PC-3 (cell line): Measurements from ENCODE around the gene TTC7B. TPM values are rescaled to one million over a fixed set of nuclear protein-coding genes. Genes with fewer than 3 reads are reported as not detected.

Experiments
- ATAC-seq: fragments of 200-7000 bp; cut with Tn5 transposase; 2 replicates; pipeline ENCODE4 v1.9.1; 2020; ENCODE audit warnings: mild to moderate bottlenecking, moderate library complexity
- BruUV-seq: library from RNA; stranded (reverse); fragments of 400-500 nt; replicated peaks from 2 replicates; lab custom pipeline; 2021; lab: Mats Ljungman, UMichigan
- CTCF ChIA-PET: fragments of 300-600 bp; sonication (Branson Sonifier 250); formaldehyde crosslinking; loops from one replicate; lab custom pipeline; 2022; ENCODE audit warnings: antibody characterized with exemption; lab: Charles Lee
- POLR2A ChIA-PET: fragments of 300-600 bp; sonication (Branson Sonifier 250); formaldehyde crosslinking; loops from one replicate; lab custom pipeline; 2022; ENCODE audit warnings: antibody characterized with exemption; ENCODE audit not compliant: unreplicated experiment; lab: Charles Lee
- DNase-seq: peaks from one replicate; pipeline ENCODE4 v3.0.0-alpha.2; 2015
- H2AFZ ChIP-seq: fragments of 300-600 bp; sonication (generic); 2 replicates; pipeline ENCODE4 v1.6.0; 2016; ENCODE audit warnings: antibody characterized with exemption, low read length
- H3F3A ChIP-seq: fragments of 300-600 bp; sonication (generic); one replicate; pipeline ENCODE4 v1.6.0; 2017; ENCODE audit warnings: antibody characterized with exemption, low read length, control low read depth, mild to moderate bottlenecking; ENCODE audit not compliant: unreplicated experiment
- H3K27ac ChIP-seq: fragments of 300-600 bp; sonication (generic); 2 replicates; pipeline ENCODE4 v1.5.1; 2016; ENCODE audit warnings: mild to moderate bottlenecking, low read length
- H3K27me3 ChIP-seq: fragments of 300-600 bp; sonication (generic); 2 replicates; pipeline ENCODE4 v1.6.1; 2016; ENCODE audit warnings: low read length, mixed read lengths
- H3K36me3 ChIP-seq: fragments of 300-600 bp; sonication (generic); 2 replicates; pipeline ENCODE4 v1.6.1; 2016; ENCODE audit warnings: low read depth, mixed run types, low read length, mixed read lengths
- H3K4me1 ChIP-seq: fragments of 300-600 bp; sonication (generic); 2 replicates; pipeline ENCODE4 v1.5.1; 2016; ENCODE audit warnings: low read length; ENCODE audit not compliant: insufficient read depth
- H3K4me2 ChIP-seq: fragments of 300-600 bp; sonication (generic); 2 replicates; pipeline ENCODE4 v1.6.0; 2016; ENCODE audit warnings: low read length
- H3K4me3 ChIP-seq: fragments of 300-600 bp; sonication (generic); 2 replicates; pipeline ENCODE4 v1.5.1; 2016; ENCODE audit warnings: mild to moderate bottlenecking, low read length, mixed read lengths
- H3K79me2 ChIP-seq: fragments of 300-600 bp; sonication (generic); 2 replicates; pipeline ENCODE4 v1.6.1; 2017; ENCODE audit warnings: low read length, mixed read lengths
- H3K9ac ChIP-seq: fragments of 300-600 bp; sonication (generic); 2 replicates; pipeline ENCODE4 v1.6.0; 2016; ENCODE audit warnings: mild to moderate bottlenecking, low read length
- H3K9me2 ChIP-seq: fragments of 300-600 bp; sonication (generic); replicated peaks from 2 replicates; pipeline ENCODE4 v1.6.1; 2016; ENCODE audit warnings: mixed run types, low read length, mixed read lengths
- H3K9me3 ChIP-seq: fragments of 300-600 bp; sonication (generic); 2 replicates; pipeline ENCODE4 v1.6.1; 2016; ENCODE audit warnings: low read length, mixed read lengths
- H4K20me1 ChIP-seq: fragments of 300-600 bp; sonication (generic); 2 replicates; pipeline ENCODE4 v1.6.1; 2016; ENCODE audit warnings: low read length, mixed read lengths
- EZH2 ChIP-seq: fragments of 300-600 bp; sonication (generic); IDR thresholded peaks from one replicate; pipeline ENCODE4 v1.6.1; 2017; ENCODE audit warnings: antibody characterized with exemption, mild to moderate bottlenecking, low read length; ENCODE audit not compliant: unreplicated experiment
- EZH2phosphoT487 ChIP-seq: fragments of 300-600 bp; sonication (generic); IDR thresholded peaks from 2 replicates; pipeline ENCODE4 v1.6.1; 2018; ENCODE audit warnings: mild to moderate bottlenecking, antibody characterized with exemption, low read length, borderline replicate concordance
- intact Hi-C: fragments of 100-400 bp; cut with micrococcal nuclease; formaldehyde crosslinking; loops from 2 replicates; pipeline ENCODE4 v1.9.0; 2023
- total RNA-seq: library from RNA; depleted of rRNA; stranded (reverse); fragments of >200 nt; gene quantifications from 2 replicates; pipeline ENCODE4 v1.2.3, GENCODE V29; 2014
- TF ChIP-seq, protein P1 (sequence below): fragments of 300-600 bp; sonication (generic); conservative IDR thresholded peaks from 2 replicates; pipeline ENCODE4 v1.5.1; 2017; ENCODE audit warnings: antibody characterized with exemption, low read depth, mild to moderate bottlenecking, low read length

TTC7B gene
- total RNA-seq, 1 experiment from 2014 or later, result 45.6 TPM

- Histone ChIP-seq H2AFZ (no peak overlapping the region), H3K4me3 (no peak overlapping the region), H3K9ac (no peak overlapping the region), H3K36me3 (no peaks in the 10 kb centered on the region), H3F3A (no peaks in the 10 kb centered on the region), H3K27ac (no peak overlapping the region), H3K9me3 (no peaks in the 10 kb centered on the region), H3K79me2 (no peaks in the 10 kb centered on the region), H3K4me2 (no peak overlapping the region), H3K27me3 (no peaks in the 10 kb centered on the region), H4K20me1 (no peaks in the 10 kb centered on the region), H3K4me1 (peaks cover 10% of the 10 kb centered on the region; the same call in 1 of the 2 replicates), H3K9me2 (no peaks in the 10 kb centered on the region)
- CTCF ChIA-PET, result no interaction called here
- TF ChIP-seq EZH2phosphoT487 (no peak), EZH2 (no peak)
- TF ChIP-seq, protein P1, sequence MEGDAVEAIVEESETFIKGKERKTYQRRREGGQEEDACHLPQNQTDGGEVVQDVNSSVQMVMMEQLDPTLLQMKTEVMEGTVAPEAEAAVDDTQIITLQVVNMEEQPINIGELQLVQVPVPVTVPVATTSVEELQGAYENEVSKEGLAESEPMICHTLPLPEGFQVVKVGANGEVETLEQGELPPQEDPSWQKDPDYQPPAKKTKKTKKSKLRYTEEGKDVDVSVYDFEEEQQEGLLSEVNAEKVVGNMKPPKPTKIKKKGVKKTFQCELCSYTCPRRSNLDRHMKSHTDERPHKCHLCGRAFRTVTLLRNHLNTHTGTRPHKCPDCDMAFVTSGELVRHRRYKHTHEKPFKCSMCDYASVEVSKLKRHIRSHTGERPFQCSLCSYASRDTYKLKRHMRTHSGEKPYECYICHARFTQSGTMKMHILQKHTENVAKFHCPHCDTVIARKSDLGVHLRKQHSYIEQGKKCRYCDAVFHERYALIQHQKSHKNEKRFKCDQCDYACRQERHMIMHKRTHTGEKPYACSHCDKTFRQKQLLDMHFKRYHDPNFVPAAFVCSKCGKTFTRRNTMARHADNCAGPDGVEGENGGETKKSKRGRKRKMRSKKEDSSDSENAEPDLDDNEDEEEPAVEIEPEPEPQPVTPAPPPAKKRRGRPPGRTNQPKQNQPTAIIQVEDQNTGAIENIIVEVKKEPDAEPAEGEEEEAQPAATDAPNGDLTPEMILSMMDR, result no peak
- POLR2A ChIA-PET, result interaction anchor here (0.6 kb wide), 1 partner anchor 214 kb away, joined by 17 read pairs; no protein-coding TSS in a partner anchor
- intact Hi-C loops, result no loop called here
- BruUV-seq, result no TSS peak
- no peak for DNase-seq
- ATAC-seq, result no peak
Observed at GRCh38 chr14:90543876-90544275, 272.4 kb downstream of the TTC7B start.

- Histone ChIP-seq H3K9ac (no peak overlapping the region), H2AFZ (no peak overlapping the region), H3K4me3 (no peak overlapping the region), H3K4me1 (peaks cover 10% of the 10 kb centered on the region; the same call in 1 of the 2 replicates), H3K27ac (no peak overlapping the region), H3K27me3 (no peaks in the 10 kb centered on the region), H3F3A (no peaks in the 10 kb centered on the region), H4K20me1 (no peaks in the 10 kb centered on the region), H3K9me2 (no peaks in the 10 kb centered on the region), H3K4me2 (no peak overlapping the region), H3K36me3 (no peaks in the 10 kb centered on the region), H3K79me2 (no peaks in the 10 kb centered on the region), H3K9me3 (no peaks in the 10 kb centered on the region)
- intact Hi-C loops, result no loop called here
- no TSS peak for BruUV-seq
- ChIA-PET POLR2A (no interaction called here), CTCF (interaction anchor here (0.6 kb wide), 1 partner anchor 132 kb away, joined by 3 read pairs; no protein-coding TSS in a partner anchor)
- TF ChIP-seq, protein P1, result no peak
- TF ChIP-seq EZH2phosphoT487, result no peak
- no peak for TF ChIP-seq EZH2
- DNase-seq (no peak), ATAC-seq (no peak)
Observed at GRCh38 chr14:90541076-90541634, 275.1 kb downstream of the TTC7B start.

GRCh38 chr14:90540437-90540836 lies 275.8 kb downstream of the TTC7B start:
- Histone ChIP-seq H3K9ac (no peak overlapping the region), H3K4me3 (no peak overlapping the region), H3K79me2 (no peaks in the 10 kb centered on the region), H3K9me3 (no peaks in the 10 kb centered on the region), H3K4me1 (peaks cover 10% of the 10 kb centered on the region; the same call in 1 of the 2 replicates), H3K9me2 (no peaks in the 10 kb centered on the region), H3K27me3 (no peaks in the 10 kb centered on the region), H3K36me3 (no peaks in the 10 kb centered on the region), H3F3A (no peaks in the 10 kb centered on the region), H3K4me2 (0 out of 2 replicates have a peak overlapping the region, but pooled peaks have one; percentile 26), H4K20me1 (no peaks in the 10 kb centered on the region), H2AFZ (no peak overlapping the region), H3K27ac (no peak overlapping the region)
- peak; percentile 71 for ATAC-seq
- TF ChIP-seq, protein P1, result no peak
- TF ChIP-seq EZH2 (no peak), EZH2phosphoT487 (no peak)
- CTCF ChIA-PET, result interaction anchor here (0.6 kb wide), 1 partner anchor 131 kb away, joined by 3 read pairs; no protein-coding TSS in a partner anchor
- intact Hi-C loops, result no loop called here
- DNase-seq, result peak; percentile 39
- POLR2A ChIA-PET, result no interaction called here
- no TSS peak for BruUV-seq
